ENCODE results near the gene MMP1. TPM values are rescaled to one million over a fixed set of nuclear protein-coding genes. Genes with fewer than 3 reads are reported as not detected.

The MMP1 gene
- total RNA-seq, 1 experiment from 2014 or later = not detected

GRCh38 chr11:102784380-102784779 is 13.6 kb downstream of the MMP1 start:
- H2BK5ac ChIP-seq (ENCODE audit: insufficient read length, low read length) = no peak overlapping the region
- no peak overlapping the region for H4K91ac ChIP-seq (ENCODE audit: insufficient read length, low read depth, low read length)
- no peaks in the 10 kb centered on the region for H4K20me1 ChIP-seq (ENCODE audit: control insufficient read depth, insufficient read depth, insufficient read length)
- H2AFZ ChIP-seq (ENCODE audit: low read length) = no peak overlapping the region
- no peaks in the 10 kb centered on the region for H3K23me2 ChIP-seq (ENCODE audit: insufficient read length, low read depth, low read length, poor library complexity, severe bottlenecking)
- H3K27ac ChIP-seq (ENCODE audit: insufficient read length, low read depth, low read length) = no peak overlapping the region
- Mint-ChIP-seq H3K27ac (no peak overlapping the region), H3K9me3 (no peaks in the 10 kb centered on the region), H3K36me3 (ENCODE audit: insufficient read depth in 1 of 3, low read depth in 3 of 3) (no peaks in the 10 kb centered on the region; a peak in 1 of 7 replicates), H3K4me3 (no peak overlapping the region), H3K4me1 (peaks cover 14 to 18% of the 10 kb centered on the region in 2 experiments), H3K27me3 (ENCODE audit: low read depth) (no peaks in the 10 kb centered on the region)
- no peak overlapping the region for H3K18ac ChIP-seq (ENCODE audit: insufficient read length, low read depth, low read length)
- H3K4me1 ChIP-seq (ENCODE audit: insufficient read depth, low read length) = peaks cover 2% of the 10 kb centered on the region; the same call in 1 of the 2 replicates
- H3K56ac ChIP-seq (ENCODE audit: insufficient read length, low read depth, low read length) = no peak overlapping the region
- no peak for DNase-seq
- no peak overlapping the region for H3K23ac ChIP-seq (ENCODE audit: insufficient read length, low read depth, low read length)
- no peaks in the 10 kb centered on the region for H3K79me2 ChIP-seq (ENCODE audit: insufficient read depth, low read length)
- no peak overlapping the region for H2BK20ac ChIP-seq (ENCODE audit: low read depth, low read length, poor library complexity, severe bottlenecking)
- no peak overlapping the region for H2BK12ac ChIP-seq (ENCODE audit: insufficient read length, low read depth, low read length)
- no peak overlapping the region for H3K14ac ChIP-seq (ENCODE audit: insufficient read depth, low read length)
- H3T11ph ChIP-seq (ENCODE audit: low read length) = no peak overlapping the region
- H3K4me2 ChIP-seq (ENCODE audit: insufficient read depth, insufficient read length, low read length) = no peak overlapping the region
- no peak overlapping the region for H4K8ac ChIP-seq (replicated peaks; ENCODE audit: insufficient read length, low read depth, low read length)
- no peak overlapping the region for H4K5ac ChIP-seq (ENCODE audit: insufficient read length, low read depth, low read length)
- no peak for TF ChIP-seq CTCF (conservative IDR thresholded peaks at IDR 0.05)
- H3K9ac ChIP-seq (ENCODE audit: extremely low read depth, insufficient read length, low read length) = no peak overlapping the region
- H3K9me3 ChIP-seq (ENCODE audit: control insufficient read depth, low read depth, low read length) = no peaks in the 10 kb centered on the region
- H2AK5ac ChIP-seq (ENCODE audit: insufficient read length, low read length) = no peak overlapping the region
- no peak overlapping the region for H2BK15ac ChIP-seq (ENCODE audit: low read depth, low read length)
- H3K4ac ChIP-seq (ENCODE audit: low read depth, low read length) = no peak overlapping the region
- WGBS (ENCODE audit: extremely low coverage, insufficient read length, low lambda C conversion rate) = no CpG with 5 or more reads among the region's 3 CpGs
- H2BK120ac ChIP-seq (ENCODE audit: low read depth, low read length, poor library complexity, severe bottlenecking) = no peak overlapping the region
- no peaks in the 10 kb centered on the region for H3K27me3 ChIP-seq (ENCODE audit: insufficient read depth, low read length)
- no peaks in the 10 kb centered on the region for H3K79me1 ChIP-seq (ENCODE audit: insufficient read depth, low read depth, low read length, poor library complexity, severe bottlenecking)
